Large intestine (tissue), 3 donors: ENCODE results near the gene SHC1. TPM values are rescaled to one million over a fixed set of nuclear protein-coding genes. Genes with fewer than 3 reads are reported as not detected.
A peak's percentile ranks its signal among the peaks of the same experiment; 100 is the strongest.

ENCODE experiments used
- DNase-seq, 2 donors: peaks; one replicate each; pipeline versions ENCODE4 v3.0.0 to v3.0.0-alpha.2; 2013
- H3K27ac ChIP-seq: one replicate; pipeline ENCODE4 v1.5.1; 2013; ENCODE audit warnings: low read length
- H3K27me3 ChIP-seq: 2 replicates; pipeline ENCODE4 v1.6.1; 2013; ENCODE audit warnings: low read length; ENCODE audit not compliant: control insufficient read depth, insufficient read depth
- H3K36me3 ChIP-seq: 2 replicates; pipeline ENCODE4 v1.6.1; 2013; ENCODE audit warnings: low read length; ENCODE audit not compliant: control insufficient read depth, insufficient read depth
- H3K4me1 ChIP-seq: one replicate; pipeline ENCODE4 v1.6.1; 2013; ENCODE audit warnings: low read length; ENCODE audit not compliant: control insufficient read depth, insufficient read depth
- H3K4me3 ChIP-seq: one replicate; pipeline ENCODE4 v1.5.1; 2013; ENCODE audit warnings: low read length
- H3K9me3 ChIP-seq: one replicate; pipeline ENCODE4 v1.6.1; 2013; ENCODE audit warnings: mild to moderate bottlenecking, low read depth, low read length, moderate library complexity; ENCODE audit not compliant: control insufficient read depth
- WGBS: methylation state at CpG from one replicate; pipeline ENCODE4 v1.1.5; 2013; ENCODE audit warnings: low lambda C conversion rate; ENCODE audit not compliant: insufficient coverage; 5-methylcytosine and 5-hydroxymethylcytosine counted together
- polyA plus RNA-seq: library from polyadenylated mRNA; unstranded; fragments of 120-200 nt; gene quantifications from one replicate; pipeline ENCODE4 v1.2.1, GENCODE V29; 2013

SHC1 gene
- polyA plus RNA-seq, 1 donor: 76.4 TPM

GRCh38 chr1:154944401-154945159, 26.0 kb downstream of the SHC1 start:
- no CpG with 5 or more reads among the region's 9 CpGs for WGBS
- peak; percentile 87 to 93 for DNase-seq
- Histone ChIP-seq H3K36me3 (peaks cover 25% of the 10 kb centered on the region), H3K4me3 (no peak overlapping the region), H3K27ac (peak overlapping the region; percentile 84), H3K27me3 (no peaks in the 10 kb centered on the region), H3K9me3 (no peaks in the 10 kb centered on the region), H3K4me1 (peaks cover 40% of the 10 kb centered on the region)

GRCh38 chr1:154943649-154944400, 26.7 kb downstream of the SHC1 start:
- H3K27ac ChIP-seq: peak overlapping the region; percentile 84
- no peaks in the 10 kb centered on the region for H3K27me3 ChIP-seq
- no peak overlapping the region for H3K4me3 ChIP-seq
- peaks cover 25% of the 10 kb centered on the region for H3K36me3 ChIP-seq
- peaks cover 44% of the 10 kb centered on the region for H3K4me1 ChIP-seq
- no CpG with 5 or more reads among the region's 6 CpGs for WGBS
- peak in 1 of 2 donors; percentile 43 for DNase-seq
- H3K9me3 ChIP-seq: no peaks in the 10 kb centered on the region

GRCh38 chr1:154941333-154942013, 29.1 kb downstream of the SHC1 start:
- no CpG with 5 or more reads among the region's 5 CpGs for WGBS
- H3K27ac ChIP-seq: no peak overlapping the region

GRCh38 chr1:154940651-154941194, 29.8 kb downstream of the SHC1 start:
- Histone ChIP-seq H3K27ac (no peak overlapping the region), H3K4me1 (peaks cover 52% of the 10 kb centered on the region), H3K9me3 (no peaks in the 10 kb centered on the region), H3K36me3 (peaks cover 3% of the 10 kb centered on the region), H3K4me3 (no peak overlapping the region), H3K27me3 (no peaks in the 10 kb centered on the region)
- WGBS: no CpG with 5 or more reads among the region's 8 CpGs
- no peak for DNase-seq

More at GRCh38 chr1:154941333-154942013, 29.1 kb downstream of the SHC1 start:
- Histone ChIP-seq H3K4me1 (peaks cover 50% of the 10 kb centered on the region), H3K9me3 (no peaks in the 10 kb centered on the region), H3K36me3 (peaks cover 6% of the 10 kb centered on the region), H3K4me3 (no peak overlapping the region), H3K27me3 (no peaks in the 10 kb centered on the region)
- no peak for DNase-seq

GRCh38 chr1:154940213-154940560, 30.4 kb downstream of the SHC1 start:
- no peaks in the 10 kb centered on the region for H3K9me3 ChIP-seq
- no peaks in the 10 kb centered on the region for H3K27me3 ChIP-seq
- DNase-seq: no peak
- peaks cover 49% of the 10 kb centered on the region for H3K4me1 ChIP-seq
- WGBS: no CpG with 5 or more reads among the region's 1 CpG
- H3K27ac ChIP-seq: no peak overlapping the region
- H3K36me3 ChIP-seq: peaks cover 2% of the 10 kb centered on the region
- H3K4me3 ChIP-seq: no peak overlapping the region

GRCh38 chr1:154938604-154939399, 31.7 kb downstream of the SHC1 start:
- 100% methylated on average over 2 of the region's 7 CpGs for WGBS
- Histone ChIP-seq H3K36me3 (no peaks in the 10 kb centered on the region), H3K27ac (no peak overlapping the region), H3K27me3 (no peaks in the 10 kb centered on the region), H3K4me3 (no peak overlapping the region), H3K9me3 (no peaks in the 10 kb centered on the region), H3K4me1 (peaks cover 36% of the 10 kb centered on the region)
- no peak for DNase-seq

GRCh38 chr1:154937988-154938386, 32.6 kb downstream of the SHC1 start:
- peak overlapping the region; percentile 74 for H3K4me3 ChIP-seq
- no peaks in the 10 kb centered on the region for H3K9me3 ChIP-seq
- no peaks in the 10 kb centered on the region for H3K27me3 ChIP-seq
- peaks cover 31% of the 10 kb centered on the region for H3K4me1 ChIP-seq
- no peak for DNase-seq
- WGBS: no CpG with 5 or more reads among the region's 8 CpGs
- no peaks in the 10 kb centered on the region for H3K36me3 ChIP-seq
- H3K27ac ChIP-seq: peak overlapping the region; percentile 99

- Histone ChIP-seq H3K27me3 (no peaks in the 10 kb centered on the region), H3K9me3 (no peaks in the 10 kb centered on the region), H3K4me3 (peak overlapping the region; percentile 74), H3K4me1 (peaks cover 34% of the 10 kb centered on the region), H3K36me3 (no peaks in the 10 kb centered on the region), H3K27ac (peak overlapping the region; percentile 99)
- no CpG with 5 or more reads among the region's 36 CpGs for WGBS
- peak; percentile 96 to 97 for DNase-seq
Measured at GRCh38 chr1:154937085-154937987, 33.2 kb downstream of the SHC1 start.

GRCh38 chr1:154936555-154937084, 33.9 kb downstream of the SHC1 start, which contains the start of gene PMVK:
TSS of gene PMVK (minus strand) at chr1:154936719. CDS start at chr1:154936685, 34 bp downstream.
- no CpG with 5 or more reads among the region's 45 CpGs for WGBS
- no peaks in the 10 kb centered on the region for H3K36me3 ChIP-seq
- peak within 1 kb of the TSS; percentile 74 for H3K4me3 ChIP-seq
- H3K9me3 ChIP-seq: no peaks in the 10 kb centered on the region
- H3K27me3 ChIP-seq: no peaks in the 10 kb centered on the region
- peak within 1 kb of the TSS; percentile 99 for H3K27ac ChIP-seq
- peak; percentile 94 to 98 for DNase-seq
- peaks cover 32% of the 10 kb centered on the region for H3K4me1 ChIP-seq
